Pulmonary artery endothelial cell (primary cell): ENCODE results near the gene CCBE1. TPM values are rescaled to one million over a fixed set of nuclear protein-coding genes. Genes with fewer than 3 reads are reported as not detected.
"Not testable (repeated sequence)": the region's sequence is repeated elsewhere in the genome, so short reads cannot be mapped to it uniquely, and the experiment has no call there.

Source experiments
- DNase-seq: peaks from one replicate; pipeline ENCODE4 v3.0.0-alpha.2; 2011; ENCODE audit warnings: low read depth, low spot score
- total RNA-seq: library from RNA; depleted of rRNA; stranded (reverse); fragments of >200 nt; gene quantifications from 2 replicates; pipeline ENCODE4 v1.2.3, GENCODE V29; 2014

CCBE1 gene
- total RNA-seq, 1 donor from 2014 or later = 2.4 TPM

DNA sequence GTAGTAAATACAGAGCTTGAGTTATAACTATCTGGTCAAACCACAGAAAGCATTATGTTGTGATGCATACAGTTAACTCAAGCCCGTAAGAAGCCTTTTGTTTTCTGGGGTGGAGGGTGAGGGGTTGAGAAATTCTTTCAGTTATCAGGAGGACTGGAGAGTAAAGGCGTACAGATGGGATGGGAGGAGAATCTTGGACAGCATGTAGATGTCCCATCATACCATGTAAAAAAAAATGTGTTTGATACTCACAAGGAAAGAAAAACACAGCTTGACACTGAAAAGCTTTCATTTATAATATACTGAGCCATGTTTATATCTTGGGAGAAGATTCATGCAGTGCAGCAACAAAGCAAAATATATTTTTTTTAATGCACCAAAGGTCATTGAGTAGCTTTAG, 12.4 kb downstream of the CCBE1 start:
- DNase-seq = no peak

DNA sequence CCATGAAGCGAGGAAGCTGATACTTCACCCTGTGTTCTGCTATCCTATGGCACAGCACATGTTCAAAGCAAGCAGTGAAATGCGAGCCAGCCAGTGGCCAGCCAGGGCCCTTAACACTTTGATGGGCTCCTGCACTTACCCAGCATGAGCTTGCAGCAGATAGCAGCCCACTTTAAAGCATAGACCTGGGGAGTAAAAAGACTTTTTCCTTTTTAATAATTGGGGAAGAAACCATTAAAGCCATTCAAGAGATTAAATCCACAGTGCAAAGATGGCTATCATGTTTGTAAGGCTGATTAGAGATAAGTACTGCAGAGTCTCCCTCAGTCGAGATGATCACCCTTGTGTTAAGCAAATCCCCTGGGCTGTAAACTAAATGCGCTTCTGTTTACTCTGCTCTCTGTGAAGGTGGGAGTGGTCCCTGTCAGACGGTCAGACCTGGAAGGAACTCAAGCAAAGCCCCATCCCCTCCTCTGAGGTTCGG, 15.7 kb downstream of the CCBE1 start:
- DNase-seq = no peak

DNA sequence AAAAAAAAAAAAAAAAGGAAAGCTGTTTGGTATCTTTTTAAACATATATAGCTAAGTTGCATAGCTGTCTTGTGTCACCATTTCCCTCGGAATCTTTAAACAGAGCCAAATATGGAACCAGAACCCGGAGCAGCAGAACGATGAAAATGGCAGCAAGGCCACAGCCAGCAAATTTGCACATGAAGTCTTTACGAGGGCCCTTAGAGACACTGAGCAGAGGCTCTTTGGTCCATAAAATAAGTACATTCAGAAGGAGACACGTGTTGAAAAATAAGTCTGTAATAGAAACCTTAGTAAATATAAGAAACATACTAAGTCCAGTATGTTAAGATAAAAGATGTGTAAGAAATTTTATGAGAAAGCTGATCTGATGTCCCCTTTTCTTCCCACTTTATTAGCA, 16.2 kb downstream of the CCBE1 start:
- DNase-seq = no peak

DNA sequence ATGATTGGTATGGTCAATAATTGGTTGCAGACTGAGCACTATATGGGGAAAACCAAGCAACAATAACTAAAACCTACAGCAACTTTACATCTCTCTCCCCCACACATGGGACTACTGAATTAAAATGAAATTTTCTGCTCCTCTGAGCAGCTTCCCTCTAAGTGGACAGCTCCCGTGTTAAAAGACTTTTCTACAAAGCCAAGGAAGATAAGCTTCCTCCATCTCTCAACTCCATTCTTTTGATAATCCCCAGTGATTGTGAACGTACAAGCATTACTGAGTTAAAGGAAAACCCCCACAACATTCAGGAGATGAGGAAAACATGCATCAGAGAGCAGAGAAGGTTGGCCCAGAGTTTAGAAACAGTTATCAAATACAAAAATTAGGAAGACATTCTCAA, 21.9 kb downstream of the CCBE1 start:
- DNase-seq = no peak

DNA sequence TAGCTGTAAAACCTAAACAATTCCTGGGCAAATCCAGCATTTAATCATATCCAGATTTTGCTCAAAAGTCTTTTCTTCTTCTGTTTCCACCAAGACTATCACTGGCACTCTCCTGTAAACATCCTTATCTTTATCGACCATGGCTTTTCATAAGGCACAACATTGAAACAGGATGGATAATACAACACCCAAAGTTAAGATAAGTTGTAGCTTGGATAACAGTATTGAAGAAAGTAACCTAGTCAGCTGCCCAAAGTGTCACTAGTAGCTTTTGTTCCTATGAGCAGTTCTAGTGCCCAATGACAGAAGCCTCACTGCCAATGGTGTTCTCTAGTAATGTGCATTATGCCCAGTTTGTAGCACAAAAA, 22.3 kb downstream of the CCBE1 start:
- no peak for DNase-seq

DNA sequence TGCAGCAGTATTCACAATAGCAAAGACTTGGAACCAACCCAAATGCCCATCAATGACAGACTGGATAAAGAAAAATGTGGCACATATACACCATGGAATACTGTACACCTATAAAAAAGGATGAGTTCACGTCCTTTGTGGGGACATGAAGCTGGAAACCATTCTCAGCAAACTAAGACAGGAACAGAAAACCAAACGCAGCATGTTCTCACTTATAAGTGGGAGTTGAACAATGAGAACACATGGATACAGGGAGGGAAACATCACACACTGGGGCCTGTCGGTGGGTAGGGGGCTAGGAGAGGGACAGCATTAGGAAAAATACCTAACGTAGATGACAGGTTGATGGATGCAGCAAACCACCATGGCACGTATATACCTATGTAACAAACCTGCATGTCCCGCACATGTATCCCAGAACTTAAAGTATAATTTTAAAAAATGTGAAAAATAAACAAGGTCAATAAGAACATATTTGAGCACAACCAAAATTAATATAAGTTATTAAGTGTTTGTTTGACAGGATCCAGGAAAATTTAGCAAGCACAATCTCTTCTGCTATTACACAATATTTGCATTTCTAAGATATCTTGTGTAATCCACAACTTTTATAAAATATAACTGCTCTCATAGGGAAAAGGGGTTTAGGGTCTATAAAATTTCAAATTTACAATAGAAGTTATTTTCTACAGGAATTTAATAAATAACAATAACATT, 22.9 kb downstream of the CCBE1 start:
- no peak for DNase-seq

DNA sequence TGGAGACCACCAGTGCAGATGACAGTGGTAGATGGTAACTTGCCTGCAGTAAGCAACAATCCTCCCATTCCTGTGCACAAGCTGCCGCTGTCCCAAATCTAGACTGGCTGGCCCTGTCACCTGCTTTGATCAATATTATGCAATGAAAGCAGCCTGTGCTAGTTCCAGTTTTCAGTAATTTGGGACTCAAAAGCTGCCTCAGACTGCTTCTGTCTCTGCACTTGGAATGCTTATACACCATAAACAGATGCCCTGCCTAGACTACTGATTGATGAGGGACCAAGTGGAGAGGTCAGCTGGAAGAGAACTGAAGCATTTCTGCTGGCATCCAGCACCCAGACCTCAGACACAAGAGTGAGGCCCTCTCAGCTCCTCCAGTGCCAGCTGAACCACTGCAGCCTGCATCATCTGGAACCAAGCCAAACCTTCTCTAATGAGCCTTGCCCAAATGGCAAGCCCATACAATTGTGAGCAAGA, 24.9 kb downstream of the CCBE1 start:
- DNase-seq = no peak

DNA sequence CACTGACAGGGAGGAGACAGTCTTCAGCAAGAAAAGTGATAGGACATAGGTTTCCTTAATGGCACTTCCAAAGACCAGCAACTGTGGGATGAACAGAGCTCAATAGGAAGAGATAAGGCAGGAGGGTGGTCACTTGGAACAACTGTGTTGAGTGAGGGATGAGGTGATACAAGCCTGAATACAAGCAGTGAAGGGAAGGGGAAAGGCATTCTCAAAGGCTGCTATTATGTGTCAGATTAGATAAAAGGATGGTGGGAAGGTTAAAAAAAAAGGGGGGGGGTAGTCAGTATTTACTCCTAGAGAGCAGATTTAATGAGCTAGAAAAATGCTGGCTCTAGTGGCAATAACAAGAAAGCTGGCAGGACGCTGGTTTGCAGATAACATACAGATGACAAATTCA, 25.7 kb downstream of the CCBE1 start:
- DNase-seq = no peak

DNA sequence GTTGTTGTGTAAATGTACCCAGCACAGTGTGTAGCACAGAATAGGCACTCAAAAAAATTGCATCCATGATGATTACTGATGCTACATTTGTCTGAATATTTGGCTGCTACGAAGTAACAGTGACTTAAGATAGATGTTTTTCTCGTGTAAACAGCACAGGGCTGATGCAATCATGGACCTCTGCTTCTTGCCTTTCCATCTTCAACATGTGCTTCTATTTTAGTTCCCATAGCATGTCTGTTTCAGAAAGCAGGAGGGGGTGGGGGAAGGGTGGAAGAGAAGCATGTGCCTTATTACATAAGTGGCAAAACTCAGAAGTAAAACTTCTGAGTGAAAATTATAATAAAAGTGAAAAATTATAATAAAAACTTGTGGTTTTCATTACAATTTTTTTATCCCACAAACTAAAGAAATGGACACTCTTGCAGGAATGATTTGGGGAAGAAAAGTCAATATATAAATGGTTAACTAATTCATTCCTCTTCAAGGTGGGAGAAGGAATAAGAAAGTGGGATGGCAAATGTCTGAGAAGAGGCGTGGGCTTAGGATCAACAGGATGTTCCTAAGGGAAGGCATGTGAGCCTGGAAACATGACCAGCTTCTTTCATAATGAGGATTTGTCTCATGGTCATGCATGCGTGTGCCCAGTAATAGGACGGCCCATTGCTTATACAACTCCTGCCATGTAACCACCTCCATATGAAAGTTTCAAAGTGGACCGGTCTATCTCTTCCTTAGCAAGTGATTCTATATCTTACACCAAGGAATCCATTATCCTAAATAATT, 27.2 kb downstream of the CCBE1 start:
- no peak for DNase-seq

DNA sequence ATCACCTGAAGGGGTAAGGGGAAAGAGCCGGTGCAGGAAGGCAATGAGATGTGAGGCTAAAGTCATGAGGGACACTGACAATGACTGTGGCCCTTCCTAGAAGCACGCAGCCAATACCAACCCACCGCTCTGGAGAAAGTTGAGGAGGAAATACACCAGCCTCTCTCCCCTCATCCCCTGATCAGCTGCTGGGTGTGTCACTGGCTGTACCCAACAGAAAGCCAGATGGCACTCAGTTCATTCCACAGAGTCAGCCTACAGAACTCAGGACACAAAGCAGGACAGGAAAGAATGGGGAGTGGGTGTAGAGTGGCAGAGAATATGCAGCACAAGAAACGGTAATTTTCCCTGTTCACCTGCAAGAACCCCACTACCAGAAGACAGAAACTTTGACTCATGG, 29.7 kb downstream of the CCBE1 start:
- DNase-seq = no peak

DNA sequence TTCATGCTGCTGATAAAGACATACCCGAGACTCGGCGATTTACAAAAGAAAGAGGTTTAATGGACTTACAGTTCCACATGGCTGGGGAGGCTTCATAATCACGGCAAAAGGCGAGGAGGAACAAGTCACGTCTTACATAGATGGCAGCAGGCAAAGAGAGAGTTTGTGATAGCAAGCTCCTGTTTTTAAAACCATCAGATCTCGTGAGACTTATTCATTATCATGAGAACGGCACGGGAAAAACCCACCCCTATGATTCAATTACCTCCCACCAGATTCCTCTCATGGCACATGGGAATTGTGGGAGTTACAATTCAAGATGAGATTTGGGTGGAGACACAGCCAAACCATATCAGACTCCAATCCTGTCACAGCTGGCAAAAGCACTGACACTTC, 31.2 kb downstream of the CCBE1 start:
- not testable (repeated sequence) for DNase-seq

DNA sequence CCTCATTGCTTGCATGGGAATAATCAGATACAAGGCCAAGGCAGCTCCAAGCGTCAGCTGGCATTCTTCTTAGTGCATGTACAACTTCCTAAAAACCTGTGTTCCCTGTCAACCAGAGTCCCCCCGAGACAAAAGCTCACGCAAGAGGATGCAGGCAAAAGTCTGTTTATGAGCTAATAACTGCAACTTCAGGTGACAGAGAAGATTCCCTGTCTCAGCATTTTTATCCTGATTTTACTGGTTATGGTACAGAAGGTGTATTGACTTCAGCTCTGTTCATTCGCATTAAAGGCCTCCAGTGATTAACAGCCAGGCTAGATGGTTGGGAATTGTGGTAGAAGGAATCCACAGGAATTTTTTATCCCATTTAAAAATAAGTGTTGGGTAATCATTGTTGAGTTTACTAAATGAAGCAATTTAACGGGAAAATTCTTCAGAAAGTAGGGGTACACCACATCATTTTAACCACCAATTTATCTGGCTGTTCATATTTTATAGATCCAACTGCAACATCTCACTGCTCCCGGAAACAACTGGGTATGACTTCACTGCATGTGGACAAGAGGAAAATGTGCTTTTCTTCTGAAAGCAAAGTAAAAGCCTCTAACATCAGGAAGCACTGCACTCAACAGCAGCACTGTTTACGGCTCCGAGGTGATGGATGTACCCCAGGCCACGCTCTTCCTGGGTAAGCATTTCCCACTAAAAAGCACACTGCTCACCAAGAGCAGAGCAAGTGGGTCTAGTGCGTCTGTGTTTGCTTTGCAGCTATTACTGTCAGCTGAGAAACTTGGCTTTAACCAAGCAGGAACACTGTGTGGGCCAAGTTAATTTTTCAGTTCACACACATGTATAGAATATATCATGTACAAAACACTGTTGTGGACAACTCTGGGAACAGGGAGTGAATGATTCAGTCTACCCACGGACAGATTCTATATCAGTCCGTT, 31.9 kb downstream of the CCBE1 start:
- no peak for DNase-seq

DNA sequence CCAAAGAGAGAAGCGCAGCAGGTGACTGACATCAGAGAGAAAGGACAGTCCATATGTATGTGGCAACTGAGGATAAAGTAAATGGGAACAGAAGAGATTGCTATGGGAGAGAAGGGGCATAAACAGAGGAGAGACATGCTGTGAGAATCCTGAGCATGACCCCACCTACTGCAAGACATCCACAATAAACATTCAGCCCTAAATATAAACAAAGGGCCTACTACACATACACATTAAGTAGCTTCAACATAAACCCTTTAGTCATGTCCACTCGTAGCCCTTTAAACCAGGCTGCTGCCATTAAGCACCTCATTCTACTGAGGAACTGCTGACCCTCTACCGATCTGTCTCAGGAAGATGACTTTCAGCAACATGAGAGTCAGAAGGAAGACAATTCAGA, 32.9 kb downstream of the CCBE1 start:
- no peak for DNase-seq

DNA sequence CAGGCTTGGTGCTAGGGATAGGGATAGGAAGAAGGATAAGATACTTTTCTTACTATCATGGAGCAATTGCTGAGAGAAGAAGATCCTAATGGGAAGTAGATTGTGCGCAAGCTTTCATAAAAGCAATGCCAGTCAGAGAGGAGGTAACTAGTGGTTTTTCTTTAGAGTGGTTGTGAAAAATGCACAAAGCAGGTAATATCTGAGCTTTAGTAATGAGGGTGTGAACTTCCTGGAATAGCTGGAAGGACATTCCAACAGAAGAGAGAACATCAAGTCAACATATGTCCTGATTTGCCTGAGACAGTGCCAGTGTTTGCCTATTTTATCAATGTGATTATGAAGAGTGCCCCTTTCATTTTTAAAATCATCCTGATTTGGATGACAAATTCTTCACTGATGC, 34.1 kb downstream of the CCBE1 start:
- DNase-seq = no peak

DNA sequence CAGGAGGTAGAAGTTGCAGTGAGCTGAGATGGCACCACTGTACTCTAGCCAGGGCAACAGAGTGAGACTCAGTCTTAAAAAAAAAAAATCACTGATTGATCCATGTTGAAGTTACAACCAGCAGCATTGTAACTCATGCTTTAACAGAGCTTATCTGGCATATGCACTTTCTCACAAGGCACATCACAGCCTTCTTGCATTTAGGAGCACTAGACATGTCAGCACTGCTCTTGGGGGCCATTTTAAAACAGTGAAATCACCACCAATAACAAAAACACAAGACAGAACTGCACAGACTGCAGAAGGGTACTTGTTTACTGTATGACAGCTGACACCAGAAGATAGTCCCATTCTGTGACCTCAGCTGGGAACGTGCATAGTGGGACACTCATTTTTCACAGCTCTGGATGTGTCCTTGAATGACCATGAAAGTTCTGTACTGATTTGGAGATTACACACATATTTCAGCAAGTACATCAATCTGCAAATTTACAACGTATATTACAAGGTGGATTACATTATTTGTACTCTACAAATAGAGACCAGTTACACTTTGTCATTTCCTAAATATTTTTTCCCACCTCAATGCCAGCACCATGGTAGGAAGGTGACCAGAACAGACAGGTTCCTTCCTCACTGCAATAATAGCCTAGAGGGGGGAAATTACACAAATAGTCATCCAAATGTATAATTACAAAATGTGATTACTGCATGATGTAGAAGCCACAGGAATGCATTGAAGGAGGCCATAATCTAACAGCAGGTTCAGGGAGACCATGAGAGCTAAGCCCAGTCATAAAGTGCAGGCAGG, 35.1 kb downstream of the CCBE1 start:
- no peak for DNase-seq

DNA sequence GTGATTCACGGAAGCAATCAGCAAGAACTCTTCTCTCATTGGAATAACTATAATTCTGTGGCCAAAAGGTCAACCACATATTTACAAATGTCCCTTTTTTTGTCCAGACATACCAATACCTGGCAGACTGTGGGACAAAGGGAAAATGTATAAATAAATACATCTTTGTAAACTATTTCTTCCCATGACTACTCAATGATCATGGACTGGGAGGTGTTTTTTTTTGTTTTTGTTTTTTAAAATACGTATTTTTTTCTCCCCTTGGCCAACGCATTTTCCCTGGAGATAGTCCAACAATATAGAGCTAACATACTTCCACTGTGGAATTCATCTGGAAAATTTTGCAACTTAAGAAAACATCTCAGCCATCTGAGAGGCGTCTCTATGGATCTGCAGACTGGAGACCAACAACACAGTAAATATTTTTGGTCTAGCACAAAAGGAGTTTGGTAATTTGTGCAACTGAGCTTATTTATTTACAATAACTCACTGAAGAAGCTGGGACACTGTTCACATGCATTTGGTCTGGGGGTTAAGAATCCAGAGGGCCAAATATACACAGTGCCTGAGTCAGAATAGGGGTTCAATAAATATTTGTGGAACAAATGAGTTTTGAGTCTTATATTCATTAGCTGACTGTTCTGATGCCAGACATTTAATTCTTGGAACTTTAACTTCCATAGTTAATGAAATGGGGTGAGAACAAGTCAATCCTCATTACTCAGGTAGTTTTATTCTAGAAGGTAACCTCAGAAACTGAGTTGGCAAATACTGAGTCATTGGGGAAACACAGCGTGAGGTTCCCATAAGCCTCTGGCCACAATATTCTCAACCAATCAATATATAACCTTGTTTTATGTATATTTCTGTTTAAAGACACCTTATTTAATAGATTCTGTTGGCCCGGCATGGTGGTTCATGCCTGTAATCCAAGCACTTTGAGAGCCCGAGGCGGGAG, 36.2 kb downstream of the CCBE1 start:
- DNase-seq = no peak

DNA sequence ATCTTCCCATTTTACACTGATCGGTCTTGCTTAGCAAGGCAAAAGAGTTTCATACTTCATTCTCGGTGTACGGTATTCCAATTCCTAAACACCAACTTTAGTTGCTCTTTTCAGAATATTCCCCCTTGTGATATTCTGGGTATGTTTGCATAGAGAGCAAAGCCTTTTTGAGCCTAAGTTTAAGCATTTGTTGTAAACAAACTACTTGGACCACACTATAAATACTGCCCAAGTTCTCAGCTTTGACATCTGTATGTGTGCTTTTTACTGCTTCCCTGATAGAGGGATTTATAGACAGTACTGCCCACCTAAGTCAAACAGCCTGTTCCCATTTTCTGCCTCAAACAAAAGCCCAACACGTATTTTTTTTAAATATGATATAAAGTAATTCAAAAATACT, 36.9 kb downstream of the CCBE1 start:
- no peak for DNase-seq

DNA sequence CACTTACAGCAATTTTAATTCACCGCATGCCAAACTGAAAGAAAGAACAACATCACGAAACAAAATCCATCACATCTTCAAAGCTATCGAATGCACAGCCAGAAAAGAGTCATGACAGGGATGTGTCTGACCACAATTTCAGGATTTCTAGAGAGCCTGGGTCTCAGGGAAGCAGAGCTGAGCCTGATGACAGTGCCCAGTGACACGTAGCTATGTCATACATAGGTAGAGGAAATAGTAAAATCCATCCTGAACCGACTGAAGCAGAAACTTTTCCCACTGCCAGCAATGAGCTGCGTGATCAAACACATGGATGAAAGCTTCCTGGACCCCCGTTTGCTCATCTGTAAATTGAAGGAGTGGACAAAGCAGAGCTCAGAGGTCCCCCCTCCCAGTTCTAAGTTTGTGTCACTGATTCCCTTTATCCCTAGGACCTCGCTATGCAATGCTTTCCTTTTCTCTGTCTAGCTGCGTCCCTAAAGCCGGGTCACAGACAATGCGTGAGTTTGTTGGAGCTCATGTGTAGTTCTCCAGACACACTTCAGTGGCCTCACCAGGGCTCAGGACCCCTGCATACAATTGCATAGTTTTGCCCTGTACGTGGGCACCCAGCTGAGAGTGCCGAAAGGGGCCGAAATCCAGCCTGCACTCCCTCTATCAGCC, 37.6 kb downstream of the CCBE1 start:
- DNase-seq = no peak

DNA sequence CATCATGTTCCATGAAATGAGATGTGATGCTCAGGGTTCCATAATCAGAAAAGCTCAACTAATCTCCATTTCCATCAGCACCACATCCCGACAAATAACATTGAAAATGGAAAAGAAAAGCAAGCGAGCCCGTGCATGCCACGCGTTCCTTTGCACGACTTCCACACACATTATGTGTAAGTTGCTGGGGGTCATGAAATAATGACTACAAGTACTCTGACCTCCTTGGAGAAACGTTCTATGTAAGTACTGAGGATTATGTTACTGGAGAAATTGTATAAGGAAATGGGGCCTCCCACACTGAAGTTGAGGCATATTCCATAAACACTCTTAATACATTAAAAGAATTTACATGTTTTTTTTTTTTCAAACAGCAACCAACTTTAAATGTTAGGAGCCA, 38.3 kb downstream of the CCBE1 start:
- no peak for DNase-seq
